IPS-18a (cell line): ENCODE results near the gene SMPD3.

Source experiments
- H3K27ac ChIP-seq: one replicate; pipeline ENCODE4 v1.5.1; 2013; ENCODE audit warnings: low read length
- H3K27me3 ChIP-seq: one replicate; pipeline ENCODE4 v1.6.1; 2013; ENCODE audit warnings: mild to moderate bottlenecking, low read length; ENCODE audit not compliant: control insufficient read depth, insufficient read depth
- H3K36me3 ChIP-seq: one replicate; pipeline ENCODE4 v1.6.1; 2013; ENCODE audit warnings: low read depth, low read length; ENCODE audit not compliant: control insufficient read depth
- H3K4me1 ChIP-seq: one replicate; pipeline ENCODE4 v1.6.1; 2013; ENCODE audit warnings: low read depth, low read length; ENCODE audit not compliant: control insufficient read depth
- H3K4me3 ChIP-seq: one replicate; pipeline ENCODE4 v1.5.1; 2013; ENCODE audit warnings: low read length
- H3K9ac ChIP-seq: one replicate; pipeline ENCODE4 v1.6.1; 2013; ENCODE audit warnings: mild to moderate bottlenecking, low read length, moderate library complexity
- H3K9me3 ChIP-seq: one replicate; pipeline ENCODE4 v1.6.1; 2013; ENCODE audit warnings: low read depth, low read length; ENCODE audit not compliant: control insufficient read depth

The SMPD3 gene

DNA sequence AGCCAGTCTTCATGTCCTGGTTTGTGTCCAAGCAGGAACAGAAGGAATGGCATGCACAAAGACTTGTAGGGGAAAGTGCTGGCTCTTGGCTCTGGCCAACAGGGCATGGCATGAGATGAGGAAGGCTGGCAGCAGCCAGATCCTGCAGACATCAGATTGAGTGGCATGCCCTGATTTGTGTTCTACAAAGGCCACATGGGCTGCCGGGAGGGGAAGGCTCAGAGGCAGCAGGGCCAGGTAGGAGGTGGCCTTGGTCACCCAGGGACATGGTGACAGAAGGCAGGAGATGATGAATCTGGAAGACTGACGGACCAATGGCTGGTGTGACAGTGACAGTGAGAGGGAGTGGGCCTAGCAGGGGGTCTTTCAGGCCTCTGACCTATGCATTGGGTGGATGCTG is 33.7 kb downstream of the SMPD3 start:
- H3K9me3 ChIP-seq: no peaks in the 10 kb centered on the region
- H3K36me3 ChIP-seq: no peaks in the 10 kb centered on the region
- no peak overlapping the region for H3K9ac ChIP-seq
- H3K27ac ChIP-seq: no peak overlapping the region
- no peak overlapping the region for H3K4me3 ChIP-seq
- no peaks in the 10 kb centered on the region for H3K4me1 ChIP-seq
- no peaks in the 10 kb centered on the region for H3K27me3 ChIP-seq

- Histone ChIP-seq H3K36me3 (no peaks in the 10 kb centered on the region), H3K4me1 (peaks cover 15% of the 10 kb centered on the region), H3K4me3 (no peak overlapping the region), H3K9me3 (no peaks in the 10 kb centered on the region), H3K27ac (no peak overlapping the region), H3K27me3 (no peaks in the 10 kb centered on the region), H3K9ac (no peak overlapping the region)
These were observed 36.2 kb downstream of the SMPD3 start for GRCh38 chr16:68412061-68412460.

DNA sequence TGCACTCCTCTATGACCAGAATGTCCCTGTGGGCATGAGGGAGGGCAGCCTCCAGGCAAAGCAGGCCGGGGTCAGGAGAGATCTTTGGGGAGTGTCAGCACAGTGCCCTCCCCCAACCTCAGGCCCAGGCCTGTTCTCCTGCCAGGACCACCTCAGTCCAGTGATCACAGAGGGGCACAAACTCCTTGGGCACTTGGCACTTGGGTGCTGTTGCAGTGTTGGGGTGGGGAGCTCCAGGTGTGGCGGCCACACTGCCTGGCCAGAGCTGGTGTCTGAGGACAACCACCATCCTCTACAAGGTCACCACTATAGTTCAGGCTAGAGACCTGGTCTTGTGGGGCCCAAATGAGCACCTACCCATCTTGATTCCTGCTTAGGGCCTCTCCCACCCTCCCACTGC is 37.2 kb downstream of the SMPD3 start:
- Histone ChIP-seq H3K36me3 (no peaks in the 10 kb centered on the region), H3K27ac (no peak overlapping the region), H3K27me3 (no peaks in the 10 kb centered on the region), H3K4me3 (no peak overlapping the region), H3K4me1 (peaks cover 19% of the 10 kb centered on the region), H3K9me3 (no peaks in the 10 kb centered on the region), H3K9ac (no peak overlapping the region)

DNA sequence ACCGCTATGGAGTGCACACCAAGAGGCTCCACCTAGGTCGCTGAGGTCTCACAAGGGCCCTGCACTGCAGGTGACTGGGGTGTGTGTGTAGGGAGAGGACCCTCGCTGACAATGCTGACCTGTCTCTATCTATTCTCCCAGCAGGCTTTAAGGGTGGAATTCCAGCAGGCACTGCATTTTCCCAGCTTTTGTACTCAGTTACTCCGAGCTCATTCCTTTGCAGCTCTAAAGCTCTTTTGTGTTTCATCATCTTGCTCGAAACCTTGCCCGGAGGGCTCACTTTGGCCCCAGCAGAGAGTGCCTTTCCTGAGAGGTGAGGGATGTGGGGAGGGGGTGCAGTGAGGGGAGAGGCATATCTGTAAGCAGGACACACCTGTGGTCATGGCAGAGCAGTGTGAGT is 39.3 kb downstream of the SMPD3 start:
- Histone ChIP-seq H3K9me3 (no peaks in the 10 kb centered on the region), H3K4me3 (peak overlapping the region; percentile 11), H3K36me3 (no peaks in the 10 kb centered on the region), H3K27me3 (no peaks in the 10 kb centered on the region), H3K9ac (peak overlapping the region; percentile 10), H3K4me1 (peaks cover 19% of the 10 kb centered on the region), H3K27ac (no peak overlapping the region)

DNA sequence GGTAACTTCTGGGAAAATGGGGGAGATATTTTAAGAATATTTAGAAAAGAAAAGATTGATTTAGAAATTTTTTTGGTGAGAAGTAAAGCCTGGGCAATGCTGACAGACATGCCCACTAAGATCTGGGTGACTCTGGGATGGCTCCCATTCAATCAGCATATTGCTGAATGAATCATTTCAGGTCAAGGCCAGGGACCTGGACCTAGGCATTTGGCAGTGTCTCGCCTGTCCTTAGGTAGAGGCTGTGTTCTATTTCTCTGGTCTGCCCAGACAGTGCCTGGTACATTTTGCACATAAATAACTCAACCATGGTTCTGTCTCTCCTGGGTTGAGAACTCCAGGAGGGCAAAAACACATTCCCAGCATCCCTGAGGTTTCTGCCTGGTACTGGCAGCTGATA is 39.9 kb downstream of the SMPD3 start:
- Histone ChIP-seq H3K27ac (no peak overlapping the region), H3K4me1 (peaks cover 19% of the 10 kb centered on the region), H3K4me3 (peak overlapping the region; percentile 11), H3K9ac (peak overlapping the region; percentile 10), H3K36me3 (no peaks in the 10 kb centered on the region), H3K9me3 (no peaks in the 10 kb centered on the region), H3K27me3 (no peaks in the 10 kb centered on the region)

DNA sequence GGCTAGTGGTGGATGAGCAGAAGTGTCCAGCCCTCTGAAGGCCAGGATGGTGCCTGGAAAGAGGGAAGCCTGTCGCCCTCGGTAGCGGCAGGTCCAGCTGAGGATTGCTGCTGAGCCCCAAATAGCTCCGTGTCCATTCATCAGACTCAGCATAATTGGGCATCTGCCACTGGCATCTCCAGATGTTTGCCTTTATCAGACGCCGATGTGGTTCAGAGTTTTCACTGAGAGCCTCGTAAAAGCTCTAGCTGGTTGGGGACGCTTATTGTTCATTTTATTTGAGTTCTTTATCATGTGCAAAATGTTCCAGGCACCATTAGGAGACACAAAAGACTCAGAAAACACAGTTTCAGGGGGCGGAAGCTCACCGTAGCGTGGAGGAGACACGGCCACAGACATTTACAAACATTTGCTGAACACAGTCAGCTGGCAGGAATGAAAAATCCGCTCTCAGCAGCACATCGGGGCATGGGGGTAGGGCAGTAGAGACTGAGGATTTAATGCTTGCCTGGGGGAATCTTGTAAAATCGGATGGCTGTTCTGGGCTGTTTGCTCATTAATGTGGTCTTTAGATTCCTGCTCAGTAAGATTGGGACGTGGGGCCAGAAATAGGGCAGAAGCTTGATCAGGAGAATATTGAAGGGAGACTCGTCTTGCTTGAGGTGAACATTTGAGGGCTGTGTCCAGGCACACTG is 41.7 kb downstream of the SMPD3 start:
- Histone ChIP-seq H3K27ac (no peak overlapping the region), H3K9me3 (no peaks in the 10 kb centered on the region), H3K27me3 (no peaks in the 10 kb centered on the region), H3K9ac (no peak overlapping the region), H3K4me1 (peaks cover 19% of the 10 kb centered on the region), H3K4me3 (no peak overlapping the region), H3K36me3 (no peaks in the 10 kb centered on the region)

GRCh38 chr16:68404736-68405345 is 43.5 kb downstream of the SMPD3 start:
- Histone ChIP-seq H3K9me3 (no peaks in the 10 kb centered on the region), H3K36me3 (no peaks in the 10 kb centered on the region), H3K27me3 (no peaks in the 10 kb centered on the region), H3K27ac (no peak overlapping the region), H3K4me3 (no peak overlapping the region), H3K9ac (no peak overlapping the region), H3K4me1 (peaks cover 19% of the 10 kb centered on the region)

- Histone ChIP-seq H3K27ac (no peak overlapping the region), H3K27me3 (no peaks in the 10 kb centered on the region), H3K4me1 (peaks cover 12% of the 10 kb centered on the region), H3K36me3 (no peaks in the 10 kb centered on the region), H3K9me3 (no peaks in the 10 kb centered on the region), H3K9ac (no peak overlapping the region), H3K4me3 (no peak overlapping the region)
These were observed 44.6 kb downstream of the SMPD3 start for GRCh38 chr16:68403704-68404103.

GRCh38 chr16:68403177-68403576 is 45.1 kb downstream of the SMPD3 start:
- peaks cover 6% of the 10 kb centered on the region for H3K4me1 ChIP-seq
- no peaks in the 10 kb centered on the region for H3K9me3 ChIP-seq
- H3K36me3 ChIP-seq: no peaks in the 10 kb centered on the region
- no peaks in the 10 kb centered on the region for H3K27me3 ChIP-seq
- no peak overlapping the region for H3K4me3 ChIP-seq
- no peak overlapping the region for H3K27ac ChIP-seq
- no peak overlapping the region for H3K9ac ChIP-seq

GRCh38 chr16:68402748-68403040 is 45.6 kb downstream of the SMPD3 start:
- no peaks in the 10 kb centered on the region for H3K9me3 ChIP-seq
- H3K27me3 ChIP-seq: no peaks in the 10 kb centered on the region
- no peak overlapping the region for H3K27ac ChIP-seq
- no peak overlapping the region for H3K9ac ChIP-seq
- H3K4me1 ChIP-seq: peaks cover 5% of the 10 kb centered on the region
- no peaks in the 10 kb centered on the region for H3K36me3 ChIP-seq
- no peak overlapping the region for H3K4me3 ChIP-seq

GRCh38 chr16:68401871-68402747 is 46.2 kb downstream of the SMPD3 start:
- Histone ChIP-seq H3K4me1 (peaks cover 7% of the 10 kb centered on the region), H3K9me3 (no peaks in the 10 kb centered on the region), H3K27ac (no peak overlapping the region), H3K4me3 (no peak overlapping the region), H3K27me3 (no peaks in the 10 kb centered on the region), H3K9ac (no peak overlapping the region), H3K36me3 (no peaks in the 10 kb centered on the region)
